HepG2 (cell line): ENCODE results near the gene LDLRAD2. TPM values are rescaled to one million over a fixed set of nuclear protein-coding genes. Genes with fewer than 3 reads are reported as not detected.

ENCODE experiments used
- ATAC-seq: fragments of 200-7000 bp; cut with Tn5 transposase; 3 replicates; pipeline ENCODE4 v1.9.1; 2020; ENCODE audit warnings: mild to moderate bottlenecking, moderate library complexity
- BruUV-seq: library from RNA; stranded (reverse); fragments of 400-500 nt; replicated peaks from 2 replicates; lab custom pipeline; 2021; lab: Mats Ljungman, UMichigan
- CTCF ChIA-PET: fragments of 300-600 bp; formaldehyde crosslinking; extraction: SDS; loops from one replicate; lab custom pipeline; 2021; ENCODE audit warnings: low total read pairs, inconsistent platforms, low intra/inter-chr PET ratio; lab: Yijun Ruan, JAX
- POLR2A ChIA-PET: fragments of 350-600 bp; sonication (Branson Sonifier 250); formaldehyde crosslinking; loops from one replicate; lab custom pipeline; 2020; ENCODE audit warnings: antibody characterized with exemption, inconsistent platforms; lab: Yijun Ruan, JAX
- DNase-seq: peaks from one replicate; pipeline ENCODE4 v3.0.0-alpha.2; 2015; ENCODE audit warnings: low spot score
- FAIRE-seq: peaks from 3 replicates; lab custom pipeline; 2011; peaks lifted over from hg19 to GRCh38; lab: Jason Lieb, UNC
- H2AFZ ChIP-seq: one replicate; pipeline ENCODE4 v1.6.1; 2011; ENCODE audit warnings: low read length, inconsistent platforms
- H3K27ac ChIP-seq: fragments of 300-600 bp; 3 replicates; pipeline ENCODE4 v1.8.0; 2011; ENCODE audit warnings: mixed run types, mild to moderate bottlenecking, mixed read lengths, low read length, inconsistent platforms; ENCODE audit not compliant: insufficient read depth; ENCODE audit errors: extremely low read length
- H3K27me3 ChIP-seq, 2 experiments: fragments of 200-600 bp in 1 of 2; 2 replicates in 1 of 2; 3 replicates in 1 of 2; pipeline versions ENCODE4 v1.6.0 to v1.8.0; 2011; ENCODE audit warnings: low read length in 2 of 2, mild to moderate bottlenecking in 2 of 2, moderate library complexity in 2 of 2, inconsistent platforms in 1 of 2; ENCODE audit not compliant: insufficient read depth in 2 of 2, control insufficient read depth in 1 of 2
- H3K36me3 ChIP-seq, 2 experiments: fragments of 200-600 bp in 1 of 2; replicated peaks in 1 of 2; 2 replicates in 1 of 2; 3 replicates in 1 of 2; pipeline versions ENCODE4 v1.5.1 to v1.8.0; 2011; ENCODE audit warnings: low read length in 2 of 2, inconsistent platforms in 1 of 2; ENCODE audit not compliant: insufficient read depth in 2 of 2, control insufficient read depth in 1 of 2
- H3K4me1 ChIP-seq: 2 replicates; pipeline ENCODE4 v1.5.1; 2012; ENCODE audit warnings: low read length, inconsistent platforms; ENCODE audit not compliant: insufficient read depth
- H3K4me2 ChIP-seq: 2 replicates; pipeline ENCODE4 v1.6.0; 2011; ENCODE audit warnings: low read depth, low read length, inconsistent platforms
- H3K4me3 ChIP-seq, 3 experiments: fragments of 200-600 bp in 1 of 3; sonication (generic), shearing (Covaris generic) in 1 of 3; replicated peaks in 1 of 3; 2 replicates each; pipeline ENCODE4 v1.5.1; 2011 to 2016; ENCODE audit warnings: low read length in 3 of 3, inconsistent platforms in 2 of 3, low read depth in 2 of 3, mild to moderate bottlenecking in 2 of 3, control low read depth in 1 of 3, mixed read lengths in 1 of 3; ENCODE audit not compliant: insufficient read depth in 1 of 3
- H3K79me2 ChIP-seq: one replicate; pipeline ENCODE4 v1.6.1; 2011; ENCODE audit warnings: low read length, inconsistent platforms; ENCODE audit not compliant: insufficient read depth
- H3K9ac ChIP-seq: 2 replicates; pipeline ENCODE4 v1.6.0; 2011; ENCODE audit warnings: mild to moderate bottlenecking, low read depth, low read length, inconsistent platforms; ENCODE audit not compliant: insufficient read depth
- H3K9me3 ChIP-seq: 2 replicates; pipeline ENCODE4 v1.5.1; 2012; ENCODE audit warnings: mild to moderate bottlenecking, low read length
- H4K20me1 ChIP-seq: 2 replicates; pipeline ENCODE4 v1.6.0; 2011; ENCODE audit warnings: inconsistent platforms, mild to moderate bottlenecking, low read length, moderate library complexity; ENCODE audit not compliant: insufficient read depth
- ARNTL ChIP-seq: sonication (generic); formaldehyde crosslinking; IDR thresholded peaks from 2 replicates; pipeline ENCODE4 v1.4.0; 2020; ENCODE audit warnings: mild to moderate bottlenecking, missing genetic modification reagents
- GABPA ChIP-seq, 2 experiments: IDR thresholded peaks; 2 replicates each; pipeline ENCODE4 v1.6.1; 2011 to 2016; ENCODE audit warnings: low read depth in 2 of 2, low read length in 1 of 2, missing biosample characterization in 1 of 2, missing genetic modification characterization in 1 of 2
- KIAA2018 ChIP-seq: sonication (generic); formaldehyde crosslinking; IDR thresholded peaks from 2 replicates; pipeline ENCODE4 v1.5.0; 2020; ENCODE audit warnings: mild to moderate bottlenecking, missing genetic modification reagents, borderline replicate concordance
- MIER2 ChIP-seq: IDR thresholded peaks from 2 replicates; pipeline ENCODE4 v1.6.1; 2016; ENCODE audit warnings: missing biosample characterization, missing genetic modification reagents
- RFX1 ChIP-seq: fragments of 450-650 bp; IDR thresholded peaks from 2 replicates; pipeline ENCODE4 v1.6.1; 2017
- SIX4 ChIP-seq: sonication (generic); formaldehyde crosslinking; IDR thresholded peaks from 2 replicates; pipeline ENCODE4 v1.4.0; 2020; ENCODE audit warnings: missing genetic modification reagents
- YEATS4 ChIP-seq: sonication (generic); formaldehyde crosslinking; IDR thresholded peaks from 2 replicates; pipeline ENCODE4 v1.4.0; 2020; ENCODE audit warnings: missing genetic modification reagents, borderline replicate concordance
- ZNF280D ChIP-seq: sonication (generic); formaldehyde crosslinking; IDR thresholded peaks from 2 replicates; pipeline ENCODE4 v1.5.1; 2020; ENCODE audit warnings: mild to moderate bottlenecking, missing genetic modification reagents
- WGBS: methylation state at CpG from one replicate; pipeline ENCODE4 v1.1.6; 2017; ENCODE audit warnings: low lambda C conversion rate; 5-methylcytosine and 5-hydroxymethylcytosine counted together
- in situ Hi-C: cut with HindIII; loops from 2 replicates; pipeline ENCODE4 v1.10.0; 2017; ENCODE audit warnings: low pct_unique_long_range_greater_than_20kb; ENCODE audit not compliant: extremely low pct_ligation_motif_present
- intact Hi-C: fragments of 100-400 bp; cut with micrococcal nuclease; formaldehyde crosslinking; loops from one replicate; pipeline ENCODE4 v1.10.0; 2022; ENCODE audit not compliant: unreplicated experiment
- polyA plus RNA-seq, 8 experiments: library from polyadenylated mRNA; depleted of rRNA in 3 of 8; stranded (reverse) in 7 of 8; unstranded in 1 of 8; fragments of >200 nt; fragmentation: Illumina TruSeq in 4 of 8; extraction: Trizol in 4 of 8; gene quantifications; 2 replicates each; pipeline versions ENCODE4 v1.2.1 to v1.2.3, GENCODE V29; 2011 to 2016; ENCODE audit warnings: low read depth in 4 of 8, missing spikeins in 1 of 8, mixed read lengths in 1 of 8; ENCODE audit not compliant: insufficient read depth in 1 of 8
- total RNA-seq, 5 experiments: library from RNA; depleted of rRNA; stranded (reverse); fragments of >200 nt; fragmentation: Illumina TruSeq; extraction: Trizol; gene quantifications; 2 replicates each; pipeline ENCODE4 v1.2.3, GENCODE V29; 2016; ENCODE audit warnings: low read depth in 1 of 5

The LDLRAD2 gene
- total and polyA plus RNA-seq, 2 of the 13 experiments (the other 11 are each of a cell fraction or from before 2014, with no cell fraction given) = not detected

GRCh38 chr1:21795075-21795474 is 17.0 kb upstream of the LDLRAD2 start:
- DNase-seq (no peak), FAIRE-seq (no peak), ATAC-seq (no peak)
- intact Hi-C loops = no loop called here
- no TSS peak for BruUV-seq
- Histone ChIP-seq H3K9me3 (peaks cover 5% of the 10 kb centered on the region; the same call in 1 of the 2 replicates), H3K4me1 (peaks cover 5% of the 10 kb centered on the region; the same call in 1 of the 2 replicates), H3K79me2 (no peaks in the 10 kb centered on the region), H3K9ac (no peak overlapping the region), H3K27ac (no peak overlapping the region), H3K4me3 (no peak overlapping the region), H2AFZ (no peak overlapping the region), H3K36me3 (no peaks in the 10 kb centered on the region), H3K27me3 (no peaks in the 10 kb centered on the region), H4K20me1 (no peaks in the 10 kb centered on the region), H3K4me2 (no peak overlapping the region)
- ChIA-PET CTCF (no interaction called here), POLR2A (no interaction called here)
- TF ChIP-seq YEATS4 (no peak), RFX1 (no peak), ARNTL (CRISPR knock-in tag) (no peak), ZNF280D (CRISPR knock-in tag) (no peak)
- 41% methylated on average over 6 of the region's 6 CpGs for WGBS
- in situ Hi-C loops = no loop called here

GRCh38 chr1:21799730-21800129 is 12.3 kb upstream of the LDLRAD2 start:
- H3K27me3 ChIP-seq = no peaks in the 10 kb centered on the region; a peak in 1 of 5 replicates
- intact Hi-C loops = no loop called here
- H4K20me1 ChIP-seq = no peaks in the 10 kb centered on the region
- H3K36me3 ChIP-seq = no peaks in the 10 kb centered on the region
- no peaks in the 10 kb centered on the region for H3K4me1 ChIP-seq
- H3K79me2 ChIP-seq = no peaks in the 10 kb centered on the region
- H3K27ac ChIP-seq = no peak overlapping the region
- H3K4me2 ChIP-seq = no peak overlapping the region
- H2AFZ ChIP-seq = no peak overlapping the region
- H3K9ac ChIP-seq = no peak overlapping the region
- in situ Hi-C loops = no loop called here
- H3K9me3 ChIP-seq = peaks cover 5% of the 10 kb centered on the region; the same call in 1 of the 2 replicates
- CTCF ChIA-PET = no interaction called here
- ATAC-seq (no peak), DNase-seq (no peak), FAIRE-seq (no peak)
- H3K4me3 ChIP-seq = no peak overlapping the region
- no TSS peak for BruUV-seq
- POLR2A ChIA-PET = no interaction called here
- WGBS = 38% methylated on average over 5 of the region's 5 CpGs
- TF ChIP-seq GABPA (IDR thresholded peaks at IDR 0.05; ENCODE audit: low read depth, low read length) (no peak), GABPA (CRISPR knock-in tag; IDR thresholded peaks at IDR 0.05; ENCODE audit: low read depth) (no peak), MIER2 (CRISPR knock-in tag) (no peak), SIX4 (no peak), KIAA2018 (CRISPR knock-in tag) (no peak)
